Tibial nerve (tissue), 4 donors: Measurements from ENCODE around the gene KIRREL1. TPM values are rescaled to one million over a fixed set of nuclear protein-coding genes. Genes with fewer than 3 reads are reported as not detected.

ENCODE experiments used
- DNase-seq, 2 donors: peaks; one replicate each; pipeline ENCODE4 v3.0.0-alpha.2; 2019; ENCODE audit warnings: low spot score in 2 of 2
- H3K27ac ChIP-seq, 4 donors: fragments of 200-600 bp; sonication (generic) in 3 of 4; one replicate each; pipeline ENCODE4 v1.5.1; 2017 to 2019; ENCODE audit warnings: mild to moderate bottlenecking in 1 of 4
- H3K27me3 ChIP-seq, 2 donors: fragments of 200-600 bp; sonication (generic) in 1 of 2; one replicate each; pipeline versions ENCODE4 v1.5.1 to v1.6.0; 2017 to 2019
- H3K36me3 ChIP-seq, 3 donors: fragments of 200-600 bp; sonication (generic); one replicate each; pipeline ENCODE4 v1.5.1; 2018 to 2019
- H3K4me1 ChIP-seq, 4 donors: fragments of 200-600 bp; sonication (generic) in 3 of 4; one replicate each; pipeline ENCODE4 v1.5.1; 2017 to 2019
- H3K4me3 ChIP-seq, 4 donors: fragments of 200-600 bp; sonication (generic) in 3 of 4; one replicate each; pipeline ENCODE4 v1.5.1; 2017 to 2019; ENCODE audit warnings: mild to moderate bottlenecking in 1 of 4, moderate library complexity in 1 of 4
- H3K9me3 ChIP-seq, 4 donors: fragments of 200-600 bp; sonication (generic) in 3 of 4; one replicate each; pipeline ENCODE4 v1.5.1; 2017 to 2019
- CTCF ChIP-seq, 5 experiments: fragments of 200-600 bp in 3 of 5; fragments of 450-650 bp in 2 of 5; sonication (generic) in 3 of 5; IDR thresholded peaks; one replicate each; pipeline ENCODE4 v1.5.1; 2016 to 2019; ENCODE audit warnings: antibody characterized with exemption in 5 of 5, mild to moderate bottlenecking in 3 of 5, moderate library complexity in 2 of 5
- EP300 ChIP-seq, 2 donors: sonication (generic); formaldehyde crosslinking; IDR thresholded peaks; one replicate each; pipeline ENCODE4 v1.6.1; 2017; ENCODE audit warnings: antibody characterized with exemption in 2 of 2, mild to moderate bottlenecking in 1 of 2
- POLR2A ChIP-seq, 2 donors: fragments of 450-650 bp; IDR thresholded peaks; one replicate each; pipeline ENCODE4 v1.6.1; 2017; ENCODE audit warnings: antibody characterized with exemption in 2 of 2, mild to moderate bottlenecking in 2 of 2, moderate library complexity in 2 of 2
- WGBS, 2 donors: methylation state at CpG; one replicate each; pipeline ENCODE4 v1.1.5; 2018; 5-methylcytosine and 5-hydroxymethylcytosine counted together
- total RNA-seq, 4 donors: library from RNA; depleted of rRNA; stranded (reverse); fragments of >200 nt; gene quantifications; one replicate each; pipeline ENCODE4 v1.1.0, GENCODE V29; 2016

The KIRREL1 gene
- total RNA-seq, 4 donors from 2014 or later = 47.1 to 60.6 (median 50.7) TPM

DNA sequence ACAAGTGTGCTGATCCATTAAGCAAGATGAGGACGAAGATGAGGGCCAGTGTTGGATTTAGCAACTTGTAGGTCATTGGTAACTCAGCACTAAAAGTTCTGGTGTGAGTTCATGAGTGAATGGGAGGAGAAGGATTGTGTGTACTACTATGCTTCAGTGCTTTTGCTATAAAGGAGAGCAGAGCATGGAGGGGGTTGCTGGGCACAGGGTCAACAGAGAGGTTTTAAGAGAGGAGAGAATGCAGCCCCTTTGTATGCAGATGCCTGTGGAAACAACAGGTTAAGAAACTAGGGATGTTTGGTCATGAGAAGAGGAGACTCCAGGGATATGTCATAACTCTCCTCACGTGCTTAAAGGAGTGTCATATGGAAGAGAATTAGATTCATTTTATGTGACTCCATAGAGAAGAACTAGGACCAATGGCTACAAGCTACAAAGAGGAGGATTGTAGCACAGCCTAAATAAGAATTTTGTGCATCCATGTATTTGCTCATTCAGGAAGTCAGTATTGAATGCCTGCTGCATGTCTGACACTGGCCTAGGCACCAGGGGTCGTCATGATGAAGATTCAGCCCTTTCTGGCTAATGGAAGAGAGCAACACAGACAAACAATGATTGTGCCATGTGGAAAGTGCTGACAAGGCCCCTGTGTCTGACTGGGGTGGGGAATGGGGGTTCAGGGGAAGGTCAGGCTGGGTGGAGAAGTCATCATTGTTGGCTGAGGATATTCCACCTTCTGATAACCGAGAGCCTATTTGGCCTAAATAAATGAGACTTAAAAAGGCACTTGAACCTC is 53.5 kb downstream of the KIRREL1 start:
- Histone ChIP-seq H3K27ac (no peak overlapping the region), H3K4me3 (no peak overlapping the region), H3K36me3 (peaks cover 0 to 8% (median 0%) of the 10 kb centered on the region in 3 donors), H3K9me3 (no peaks in the 10 kb centered on the region), H3K27me3 (no peaks in the 10 kb centered on the region), H3K4me1 (peaks cover 4 to 77% (median 25%) of the 10 kb centered on the region in 4 donors)
- no peak for DNase-seq
- TF ChIP-seq EP300 (IDR thresholded peaks at IDR 0.05) = no peak
- TF ChIP-seq CTCF (IDR thresholded peaks at IDR 0.05) = no peak
- no peak for TF ChIP-seq POLR2A (IDR thresholded peaks at IDR 0.05)
- WGBS, 2 donors = 30 to 35% methylated on average over 4 of the region's 4 CpGs

DNA sequence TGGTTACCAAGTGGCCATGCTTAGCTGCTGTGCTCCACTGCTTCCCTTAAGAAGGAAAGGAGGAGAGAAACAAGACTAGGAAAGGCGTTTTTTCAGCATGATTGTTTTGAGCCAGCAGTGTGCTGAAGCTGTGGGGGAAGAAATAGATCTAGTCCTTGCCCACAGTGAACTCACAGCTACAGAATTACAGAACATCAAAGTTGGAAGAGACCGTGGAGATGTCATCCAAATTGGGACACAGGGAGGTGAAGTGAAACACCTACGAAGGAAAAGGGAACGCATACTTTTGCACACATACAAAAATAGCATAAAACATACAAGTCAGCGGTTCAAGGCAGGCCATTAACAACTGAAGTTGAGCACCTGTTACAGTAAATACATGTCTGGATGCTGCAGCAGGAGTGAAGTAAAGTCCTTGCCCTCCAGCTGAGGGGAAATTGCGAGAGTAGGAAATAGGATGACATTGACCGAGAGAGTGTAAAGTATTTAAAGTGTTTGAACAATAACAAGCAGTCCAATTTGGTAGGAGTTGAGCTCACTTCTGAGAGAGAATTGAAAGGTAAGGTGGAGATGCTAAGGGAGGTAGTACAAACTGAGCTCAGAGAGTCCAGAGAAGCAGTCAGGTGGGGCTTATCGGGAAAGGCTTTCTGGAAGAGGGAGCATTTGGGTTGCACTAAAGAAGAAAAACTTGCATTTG is 55.1 kb downstream of the KIRREL1 start:
- Histone ChIP-seq H3K36me3 (peaks cover 0 to 8% (median 0%) of the 10 kb centered on the region in 3 donors), H3K4me3 (no peak overlapping the region), H3K4me1 (peaks cover 4 to 64% (median 21%) of the 10 kb centered on the region in 4 donors), H3K27ac (no peak overlapping the region), H3K9me3 (no peaks in the 10 kb centered on the region), H3K27me3 (no peaks in the 10 kb centered on the region)
- 74 to 90% methylated on average over 8 of the region's 8 CpGs for WGBS, 2 donors
- TF ChIP-seq CTCF (IDR thresholded peaks at IDR 0.05) = no peak
- TF ChIP-seq EP300 (IDR thresholded peaks at IDR 0.05) = no peak
- no peak for TF ChIP-seq POLR2A (IDR thresholded peaks at IDR 0.05)
- no peak for DNase-seq

GRCh38 chr1:158049853-158050252 is 56.4 kb downstream of the KIRREL1 start:
- Histone ChIP-seq H3K27me3 (no peaks in the 10 kb centered on the region), H3K4me3 (no peak overlapping the region), H3K9me3 (no peaks in the 10 kb centered on the region), H3K36me3 (peaks cover 0 to 8% (median 0%) of the 10 kb centered on the region in 3 donors), H3K27ac (no peak overlapping the region), H3K4me1 (peaks cover 4 to 53% (median 18%) of the 10 kb centered on the region in 4 donors)
- WGBS, 2 donors = 46 to 52% methylated on average over 5 of the region's 5 CpGs
- DNase-seq = no peak
- TF ChIP-seq CTCF (IDR thresholded peaks at IDR 0.05) (no peak), POLR2A (IDR thresholded peaks at IDR 0.05) (no peak), EP300 (IDR thresholded peaks at IDR 0.05) (no peak)

DNA sequence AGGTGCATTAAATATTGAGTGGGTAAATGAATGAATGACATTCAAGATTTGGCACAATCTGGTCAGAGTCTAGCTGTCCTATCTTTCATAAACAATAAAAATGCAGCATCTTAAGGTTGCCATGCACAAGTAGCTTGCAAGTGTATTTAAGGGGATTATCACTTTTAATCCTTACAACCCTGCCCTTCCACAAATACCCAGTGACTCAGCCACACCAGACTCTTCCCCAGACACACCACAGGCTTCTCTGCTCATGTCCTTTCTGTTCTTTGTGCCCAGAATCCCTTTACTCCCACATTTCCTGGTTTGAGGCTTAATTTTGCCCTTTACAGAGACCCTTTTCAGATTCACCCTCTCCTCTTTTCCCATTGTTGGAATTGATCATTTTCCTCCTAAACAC is 59.8 kb downstream of the KIRREL1 start:
- Histone ChIP-seq H3K27me3 (no peaks in the 10 kb centered on the region), H3K4me1 (peaks cover 0 to 49% (median 11%) of the 10 kb centered on the region in 4 donors), H3K36me3 (peaks cover 0 to 8% (median 0%) of the 10 kb centered on the region in 3 donors), H3K9me3 (no peaks in the 10 kb centered on the region), H3K4me3 (no peak overlapping the region), H3K27ac (no peak overlapping the region)
- no peak for TF ChIP-seq POLR2A (IDR thresholded peaks at IDR 0.05)
- no peak for TF ChIP-seq CTCF (IDR thresholded peaks at IDR 0.05)
- TF ChIP-seq EP300 (IDR thresholded peaks at IDR 0.05) = no peak
- no peak for DNase-seq

DNA sequence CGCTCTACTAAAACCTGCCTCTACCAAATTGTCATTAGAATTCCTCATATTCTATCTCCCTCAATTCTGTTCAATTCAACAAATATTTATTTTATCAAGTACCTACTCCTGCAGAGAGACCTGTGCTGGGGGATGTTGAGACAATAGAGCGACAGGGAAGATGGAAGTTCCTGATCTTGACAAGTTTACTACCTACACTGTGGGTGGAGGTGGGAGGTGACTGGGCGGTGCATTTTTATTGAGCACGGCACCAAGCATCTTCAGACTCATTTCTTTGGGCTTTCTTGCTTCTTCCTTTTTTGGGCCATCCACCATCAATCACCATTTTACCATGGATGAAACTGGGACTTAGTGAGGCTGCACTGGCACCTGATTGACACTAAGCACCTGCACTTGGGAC is 61.3 kb downstream of the KIRREL1 start:
- 88 to 91% methylated on average over 4 of the region's 4 CpGs for WGBS, 2 donors
- H3K4me3 ChIP-seq = no peak overlapping the region
- peaks cover 0 to 8% (median 0%) of the 10 kb centered on the region in 3 donors for H3K36me3 ChIP-seq
- no peak overlapping the region for H3K27ac ChIP-seq
- DNase-seq = no peak
- no peaks in the 10 kb centered on the region for H3K9me3 ChIP-seq
- peaks cover 0 to 59% (median 11%) of the 10 kb centered on the region in 4 donors for H3K4me1 ChIP-seq
- no peaks in the 10 kb centered on the region for H3K27me3 ChIP-seq
- no peak for TF ChIP-seq EP300 (IDR thresholded peaks at IDR 0.05)
